Neuronal stem cell (in vitro differentiated cells): ENCODE results near the gene G6PD.
A peak's percentile ranks its signal among the peaks of the same experiment; 100 is the strongest.

Source experiments
- DNase-seq: peaks from one replicate; pipeline ENCODE4 v3.0.0-alpha.2; 2013; ENCODE audit warnings: low spot score
- H2AFZ ChIP-seq: one replicate; pipeline ENCODE4 v1.6.1; 2013; ENCODE audit warnings: mild to moderate bottlenecking, low read length, inconsistent platforms
- H2AK5ac ChIP-seq: 2 replicates; pipeline ENCODE4 v1.6.1; 2013; ENCODE audit warnings: low read depth, mild to moderate bottlenecking, inconsistent platforms, low read length, moderate library complexity, mixed read lengths
- H2BK120ac ChIP-seq: 2 replicates; pipeline ENCODE4 v1.6.1; 2013; ENCODE audit warnings: low read depth, mild to moderate bottlenecking, inconsistent platforms, low read length, moderate library complexity, mixed read lengths
- H2BK12ac ChIP-seq: one replicate; pipeline ENCODE4 v1.6.1; 2013; ENCODE audit warnings: low read length, inconsistent platforms
- H2BK15ac ChIP-seq: 2 replicates; pipeline ENCODE4 v1.6.1; 2013; ENCODE audit warnings: mild to moderate bottlenecking, low read length, inconsistent platforms, mixed read lengths
- H2BK5ac ChIP-seq: one replicate; pipeline ENCODE4 v1.6.1; 2013; ENCODE audit warnings: inconsistent platforms, mild to moderate bottlenecking, low read length, moderate library complexity
- H3K14ac ChIP-seq: one replicate; pipeline ENCODE4 v1.6.1; 2013; ENCODE audit warnings: low read length, inconsistent platforms
- H3K18ac ChIP-seq: 2 replicates; pipeline ENCODE4 v1.6.1; 2013; ENCODE audit warnings: low read length, inconsistent platforms
- H3K23ac ChIP-seq: 2 replicates; pipeline ENCODE4 v1.6.1; 2013; ENCODE audit warnings: low read depth, mild to moderate bottlenecking, mixed read lengths, low read length, inconsistent platforms; ENCODE audit not compliant: poor library complexity
- H3K27ac ChIP-seq: replicated peaks from 3 replicates; pipeline ENCODE4 v1.5.1; 2013; ENCODE audit warnings: low read length, inconsistent platforms
- H3K27me3 ChIP-seq, 3 experiments: 2 replicates each; pipeline ENCODE4 v1.6.1; 2013; ENCODE audit warnings: low read length in 3 of 3, mild to moderate bottlenecking in 2 of 3, inconsistent platforms in 1 of 3, low read depth in 1 of 3, mixed read lengths in 1 of 3, moderate library complexity in 1 of 3; ENCODE audit not compliant: control insufficient read depth in 3 of 3, insufficient read depth in 3 of 3
- H3K36me3 ChIP-seq, 2 donors: replicated peaks in 1 of 2; 2 replicates each; pipeline ENCODE4 v1.6.1; 2013; ENCODE audit warnings: low read length in 2 of 2; ENCODE audit not compliant: control insufficient read depth in 2 of 2, insufficient read depth in 2 of 2
- H3K4ac ChIP-seq: 2 replicates; pipeline ENCODE4 v1.6.1; 2013; ENCODE audit warnings: inconsistent platforms, mild to moderate bottlenecking, low read length, moderate library complexity
- H3K4me1 ChIP-seq, 2 donors: 1 replicate in 1 of 2; 2 replicates in 1 of 2; pipeline ENCODE4 v1.6.1; 2013; ENCODE audit warnings: low read length in 2 of 2, low read depth in 1 of 2; ENCODE audit not compliant: control insufficient read depth in 2 of 2, insufficient read depth in 1 of 2
- H3K4me2 ChIP-seq: one replicate; pipeline ENCODE4 v1.6.1; 2013; ENCODE audit warnings: mild to moderate bottlenecking, low read length, inconsistent platforms; ENCODE audit not compliant: insufficient read depth, poor library complexity, severe bottlenecking
- H3K4me3 ChIP-seq, 2 donors: 2 replicates each; pipeline ENCODE4 v1.5.1; 2013; ENCODE audit warnings: low read length in 2 of 2, mild to moderate bottlenecking in 2 of 2, inconsistent platforms in 1 of 2, moderate library complexity in 1 of 2
- H3K79me1 ChIP-seq: one replicate; pipeline ENCODE4 v1.6.1; 2013; ENCODE audit warnings: low read depth, mild to moderate bottlenecking, inconsistent platforms, low read length, moderate library complexity
- H3K9ac ChIP-seq: one replicate; pipeline ENCODE4 v1.6.1; 2013; ENCODE audit warnings: mild to moderate bottlenecking, low read depth, low read length, inconsistent platforms; ENCODE audit not compliant: poor library complexity
- H3K9me3 ChIP-seq, 2 donors: replicated peaks in 1 of 2; 2 replicates each; pipeline versions ENCODE3 to v1.6.1; 2013; ENCODE audit warnings: low read length in 2 of 2, mild to moderate bottlenecking in 2 of 2, inconsistent platforms in 1 of 2, low read depth in 1 of 2, mixed read lengths in 1 of 2, moderate library complexity in 1 of 2; ENCODE audit not compliant: control insufficient read depth in 2 of 2, insufficient read depth in 1 of 2
- H4K8ac ChIP-seq: one replicate; pipeline ENCODE4 v1.6.1; 2013; ENCODE audit warnings: low read depth, mild to moderate bottlenecking, inconsistent platforms, low read length, moderate library complexity
- H4K91ac ChIP-seq: one replicate; pipeline ENCODE4 v1.6.1; 2013; ENCODE audit warnings: low read length, low read depth, mild to moderate bottlenecking, inconsistent platforms; ENCODE audit not compliant: poor library complexity
- WGBS, 2 donors: extraction: QIAGEN DNeasy Blood & Tissue Kit; methylation state at CpG; one replicate each; pipeline ENCODE4 v1.1.7; 2013; ENCODE audit warnings: missing lambda C conversion rate in 2 of 2, mixed read lengths in 1 of 2; ENCODE audit not compliant: insufficient read length in 2 of 2, insufficient replicate concordance in 1 of 2; ENCODE audit errors: extremely low coverage in 2 of 2; 5-methylcytosine and 5-hydroxymethylcytosine counted together

Gene G6PD

GRCh38 chrX:154549766-154550165 lies 3.1 kb upstream of the G6PD start:
- Histone ChIP-seq H3K4me1 (peaks cover 4 to 5% of the 10 kb centered on the region in 2 donors), H3K9ac (no peak overlapping the region), H3K14ac (no peak overlapping the region), H2BK12ac (no peak overlapping the region), H4K91ac (no peak overlapping the region), H3K23ac (no peak overlapping the region), H2BK5ac (no peak overlapping the region), H3K4ac (no peak overlapping the region), H2BK15ac (no peak overlapping the region), H3K4me2 (no peak overlapping the region), H2BK120ac (no peak overlapping the region), H3K36me3 (peaks cover 5 to 24% of the 10 kb centered on the region in 2 donors), H3K4me3 (no peak overlapping the region), H2AFZ (no peak overlapping the region), H3K27ac (no peak overlapping the region), H2AK5ac (no peak overlapping the region), H3K79me1 (peaks cover 3% of the 10 kb centered on the region), H3K18ac (no peak overlapping the region), H3K27me3 (peaks cover 0 to 1% (median 0%) of the 10 kb centered on the region in 3 experiments), H4K8ac (no peak overlapping the region), H3K9me3 (no peaks in the 10 kb centered on the region)
- no CpG with 5 or more reads among the region's 1 CpG for WGBS, 2 donors
- DNase-seq = no peak

GRCh38 chrX:154548028-154548316 lies 1.3 kb upstream of the G6PD start:
- no peak overlapping the region for H4K8ac ChIP-seq
- H2BK15ac ChIP-seq = no peak overlapping the region
- no peak for DNase-seq
- H3K79me1 ChIP-seq = peaks cover 3% of the 10 kb centered on the region
- peaks cover 0 to 3% (median 0%) of the 10 kb centered on the region in 3 experiments for H3K27me3 ChIP-seq
- no peak overlapping the region for H2BK120ac ChIP-seq
- H4K91ac ChIP-seq = no peak overlapping the region
- peak overlapping the region; percentile 24 for H3K9ac ChIP-seq
- peak overlapping the region; percentile 82 to 95 for H3K4me3 ChIP-seq
- H2BK12ac ChIP-seq = no peak overlapping the region
- H2BK5ac ChIP-seq = no peak overlapping the region
- no peak overlapping the region for H2AK5ac ChIP-seq
- peaks cover 6 to 23% of the 10 kb centered on the region in 2 donors for H3K36me3 ChIP-seq
- no peak overlapping the region for H3K18ac ChIP-seq
- no peak overlapping the region for H3K23ac ChIP-seq
- peaks cover 4 to 5% of the 10 kb centered on the region in 2 donors for H3K4me1 ChIP-seq
- H3K27ac ChIP-seq = no peak overlapping the region
- peak overlapping the region; percentile 58 for H3K4me2 ChIP-seq
- no peak overlapping the region for H3K4ac ChIP-seq
- peak overlapping the region; percentile 97 for H2AFZ ChIP-seq
- no peaks in the 10 kb centered on the region for H3K9me3 ChIP-seq
- WGBS, 2 donors = no CpG with 5 or more reads among the region's 9 CpGs
- no peak overlapping the region for H3K14ac ChIP-seq

GRCh38 chrX:154547245-154548027 lies 790 bp upstream of the G6PD start, which contains the start of gene IKBKG:
Gene IKBKG (plus strand): TSS chrX:154547620. CDS start chrX:154552003, 4,383 bp downstream.
- H2BK120ac ChIP-seq = no peak within 1 kb of the TSS
- H3K9ac ChIP-seq = peak within 1 kb of the TSS; percentile 91
- H3K4me3 ChIP-seq = peak within 1 kb of the TSS; percentile 82 to 95
- WGBS, 2 donors = no CpG with 5 or more reads among the region's 69 CpGs
- H2BK12ac ChIP-seq = no peak within 1 kb of the TSS
- H3K9me3 ChIP-seq = no peaks in the 10 kb centered on the region
- peak within 1 kb of the TSS; percentile 97 for H2AFZ ChIP-seq
- H3K4ac ChIP-seq = no peak within 1 kb of the TSS
- H3K23ac ChIP-seq = no peak within 1 kb of the TSS
- peak within 1 kb of the TSS; percentile 93 for H3K27ac ChIP-seq
- H3K14ac ChIP-seq = no peak within 1 kb of the TSS
- H3K18ac ChIP-seq = peak within 1 kb of the TSS; percentile 94
- no peak within 1 kb of the TSS for H2BK15ac ChIP-seq
- H2BK5ac ChIP-seq = peak within 1 kb of the TSS; percentile 90
- H3K27me3 ChIP-seq = peaks cover 0 to 3% (median 0%) of the 10 kb centered on the region in 3 experiments
- no peak within 1 kb of the TSS for H2AK5ac ChIP-seq
- H3K79me1 ChIP-seq = peaks cover 3% of the 10 kb centered on the region
- H3K4me1 ChIP-seq = peaks cover 4 to 5% of the 10 kb centered on the region in 2 donors
- peak; percentile 83 for DNase-seq
- H3K36me3 ChIP-seq = peaks cover 6 to 23% of the 10 kb centered on the region in 2 donors
- H3K4me2 ChIP-seq = peak within 1 kb of the TSS; percentile 80
- H4K8ac ChIP-seq = no peak within 1 kb of the TSS
- no peak within 1 kb of the TSS for H4K91ac ChIP-seq

- Histone ChIP-seq H2AK5ac (no peak overlapping the region), H3K79me1 (peaks cover 3% of the 10 kb centered on the region), H3K18ac (no peak overlapping the region), H3K9ac (no peak overlapping the region), H4K8ac (no peak overlapping the region), H2BK15ac (no peak overlapping the region), H4K91ac (no peak overlapping the region), H3K9me3 (no peaks in the 10 kb centered on the region), H3K4ac (no peak overlapping the region), H3K14ac (no peak overlapping the region), H2BK5ac (no peak overlapping the region), H3K36me3 (peaks cover 6 to 38% of the 10 kb centered on the region in 2 donors), H2BK12ac (no peak overlapping the region), H3K27ac (no peak overlapping the region), H2BK120ac (no peak overlapping the region), H3K4me3 (peak overlapping the region; percentile 82 to 95), H2AFZ (no peak overlapping the region), H3K4me1 (peaks cover 4 to 5% of the 10 kb centered on the region in 2 donors), H3K4me2 (peak overlapping the region; percentile 80), H3K27me3 (peaks cover 0 to 3% (median 0%) of the 10 kb centered on the region in 3 experiments), H3K23ac (no peak overlapping the region)
- no CpG with 5 or more reads among the region's 17 CpGs for WGBS, 2 donors
- DNase-seq = no peak
These were observed 872 bp downstream of the G6PD start for GRCh38 chrX:154545673-154546274.
